ENCODE data around the gene RAB43. TPM values are rescaled to one million over a fixed set of nuclear protein-coding genes. Genes with fewer than 3 reads are reported as not detected.
"Not testable (repeated sequence)": the region's sequence is repeated elsewhere in the genome, so short reads cannot be mapped to it uniquely, and the experiment has no call there.

RAB43 gene
- total RNA-seq, 1 experiment from 2014 or later = 10.7 TPM

- H3K27me3 ChIP-seq = no peaks in the 10 kb centered on the region
- DNase-seq = no peak
- no peaks in the 10 kb centered on the region for H3K9me3 ChIP-seq
- no peaks in the 10 kb centered on the region for H3K36me3 ChIP-seq
- no peak overlapping the region for H3K4me3 ChIP-seq
These were observed 43.1 kb downstream of the RAB43 start for GRCh38 chr3:129078510-129078909.

GRCh38 chr3:129077222-129077621 lies 44.4 kb downstream of the RAB43 start:
- Histone ChIP-seq H3K9me3 (no peaks in the 10 kb centered on the region), H3K27me3 (no peaks in the 10 kb centered on the region), H3K36me3 (no peaks in the 10 kb centered on the region), H3K4me3 (no peak overlapping the region)
- DNase-seq = no peak

- no peak for DNase-seq
These were observed 51.3 kb downstream of the RAB43 start for GRCh38 chr3:129070086-129070885.

GRCh38 chr3:129069313-129070085 lies 52.1 kb downstream of the RAB43 start:
- not testable (repeated sequence) for DNase-seq, H3K4me3 ChIP-seq, H3K9me3 ChIP-seq, H3K27me3 ChIP-seq, H3K36me3 ChIP-seq

More at GRCh38 chr3:129070086-129070885, 51.3 kb downstream of the RAB43 start:
- no peaks in the 10 kb centered on the region for H3K36me3 ChIP-seq
- H3K27me3 ChIP-seq = no peaks in the 10 kb centered on the region
- H3K9me3 ChIP-seq = no peaks in the 10 kb centered on the region; the same call in 1 of the 2 replicates
- H3K4me3 ChIP-seq = no peak overlapping the region

- H3K27me3 ChIP-seq = no peaks in the 10 kb centered on the region
- no peaks in the 10 kb centered on the region; the same call in 1 of the 2 replicates for H3K9me3 ChIP-seq
- H3K4me3 ChIP-seq = no peak overlapping the region
- H3K36me3 ChIP-seq = no peaks in the 10 kb centered on the region
- DNase-seq = no peak
These were observed 53.2 kb downstream of the RAB43 start for GRCh38 chr3:129068291-129068886.

- not testable (repeated sequence) for DNase-seq
These were observed 53.9 kb downstream of the RAB43 start for GRCh38 chr3:129067719-129068118.

GRCh38 chr3:129065720-129066073 lies 55.9 kb downstream of the RAB43 start:
- Histone ChIP-seq H3K9me3 (no peaks in the 10 kb centered on the region; the same call in 1 of the 2 replicates), H3K4me3 (no peak overlapping the region), H3K27me3 (no peaks in the 10 kb centered on the region), H3K36me3 (no peaks in the 10 kb centered on the region)
- no peak for DNase-seq

More at GRCh38 chr3:129067719-129068118, 53.9 kb downstream of the RAB43 start:
- not testable (repeated sequence) for H3K27me3 ChIP-seq, H3K36me3 ChIP-seq, H3K9me3 ChIP-seq, H3K4me3 ChIP-seq

- H3K9me3 ChIP-seq = no peaks in the 10 kb centered on the region; the same call in 1 of the 2 replicates
- no peak overlapping the region for H3K4me3 ChIP-seq
These were observed 56.4 kb downstream of the RAB43 start for GRCh38 chr3:129065016-129065719.

GRCh38 chr3:129063841-129064482 lies 57.6 kb downstream of the RAB43 start:
- H3K9me3 ChIP-seq = no peaks in the 10 kb centered on the region; the same call in 1 of the 2 replicates
- H3K27me3 ChIP-seq = no peaks in the 10 kb centered on the region
- no peak overlapping the region for H3K4me3 ChIP-seq
- no peaks in the 10 kb centered on the region for H3K36me3 ChIP-seq
- DNase-seq = no peak

More at GRCh38 chr3:129065016-129065719, 56.4 kb downstream of the RAB43 start:
- H3K27me3 ChIP-seq = no peaks in the 10 kb centered on the region
- no peaks in the 10 kb centered on the region for H3K36me3 ChIP-seq
- DNase-seq = no peak

GRCh38 chr3:129063091-129063640 lies 58.4 kb downstream of the RAB43 start:
- no peaks in the 10 kb centered on the region for H3K27me3 ChIP-seq
- H3K36me3 ChIP-seq = no peaks in the 10 kb centered on the region
- H3K4me3 ChIP-seq = no peak overlapping the region
- H3K9me3 ChIP-seq = no peaks in the 10 kb centered on the region
- DNase-seq = no peak

GRCh38 chr3:129061888-129062834 lies 59.4 kb downstream of the RAB43 start:
- Histone ChIP-seq H3K27me3 (no peaks in the 10 kb centered on the region), H3K4me3 (no peak overlapping the region), H3K9me3 (no peaks in the 10 kb centered on the region), H3K36me3 (no peaks in the 10 kb centered on the region)
- DNase-seq = no peak

- Histone ChIP-seq H3K27me3 (no peaks in the 10 kb centered on the region), H3K4me3 (no peak overlapping the region), H3K36me3 (no peaks in the 10 kb centered on the region), H3K9me3 (no peaks in the 10 kb centered on the region)
- DNase-seq = no peak
These were observed 60.3 kb downstream of the RAB43 start for GRCh38 chr3:129061023-129061887.

GRCh38 chr3:129060276-129061022 lies 61.2 kb downstream of the RAB43 start, which contains the start of gene GP9:
Gene GP9, plus strand, starts transcription at chr3:129060779. Its CDS starts 961 bp downstream, at chr3:129061740.
- no peaks in the 10 kb centered on the region for H3K9me3 ChIP-seq
- no peaks in the 10 kb centered on the region for H3K36me3 ChIP-seq
- no peak for DNase-seq
- no peak within 1 kb of the TSS for H3K4me3 ChIP-seq
- H3K27me3 ChIP-seq = no peaks in the 10 kb centered on the region

Measured in MG63 (cell line).